Large intestine (tissue), 3 donors: Measurements from ENCODE around the gene RAD51B. TPM values are rescaled to one million over a fixed set of nuclear protein-coding genes. Genes with fewer than 3 reads are reported as not detected.
A peak's percentile ranks its signal among the peaks of the same experiment; 100 is the strongest.

Experiments
- DNase-seq, 2 donors: peaks; one replicate each; pipeline versions ENCODE4 v3.0.0 to v3.0.0-alpha.2; 2013
- H3K27ac ChIP-seq: one replicate; pipeline ENCODE4 v1.5.1; 2013; ENCODE audit warnings: low read length
- H3K27me3 ChIP-seq: 2 replicates; pipeline ENCODE4 v1.6.1; 2013; ENCODE audit warnings: low read length; ENCODE audit not compliant: control insufficient read depth, insufficient read depth
- H3K36me3 ChIP-seq: 2 replicates; pipeline ENCODE4 v1.6.1; 2013; ENCODE audit warnings: low read length; ENCODE audit not compliant: control insufficient read depth, insufficient read depth
- H3K4me1 ChIP-seq: one replicate; pipeline ENCODE4 v1.6.1; 2013; ENCODE audit warnings: low read length; ENCODE audit not compliant: control insufficient read depth, insufficient read depth
- H3K4me3 ChIP-seq: one replicate; pipeline ENCODE4 v1.5.1; 2013; ENCODE audit warnings: low read length
- H3K9me3 ChIP-seq: one replicate; pipeline ENCODE4 v1.6.1; 2013; ENCODE audit warnings: mild to moderate bottlenecking, low read depth, low read length, moderate library complexity; ENCODE audit not compliant: control insufficient read depth
- WGBS: methylation state at CpG from one replicate; pipeline ENCODE4 v1.1.5; 2013; ENCODE audit warnings: low lambda C conversion rate; ENCODE audit not compliant: insufficient coverage; 5-methylcytosine and 5-hydroxymethylcytosine counted together
- polyA plus RNA-seq: library from polyadenylated mRNA; unstranded; fragments of 120-200 nt; gene quantifications from one replicate; pipeline ENCODE4 v1.2.1, GENCODE V29; 2013

RAD51B gene
- polyA plus RNA-seq, 1 donor = 6.4 TPM

DNA sequence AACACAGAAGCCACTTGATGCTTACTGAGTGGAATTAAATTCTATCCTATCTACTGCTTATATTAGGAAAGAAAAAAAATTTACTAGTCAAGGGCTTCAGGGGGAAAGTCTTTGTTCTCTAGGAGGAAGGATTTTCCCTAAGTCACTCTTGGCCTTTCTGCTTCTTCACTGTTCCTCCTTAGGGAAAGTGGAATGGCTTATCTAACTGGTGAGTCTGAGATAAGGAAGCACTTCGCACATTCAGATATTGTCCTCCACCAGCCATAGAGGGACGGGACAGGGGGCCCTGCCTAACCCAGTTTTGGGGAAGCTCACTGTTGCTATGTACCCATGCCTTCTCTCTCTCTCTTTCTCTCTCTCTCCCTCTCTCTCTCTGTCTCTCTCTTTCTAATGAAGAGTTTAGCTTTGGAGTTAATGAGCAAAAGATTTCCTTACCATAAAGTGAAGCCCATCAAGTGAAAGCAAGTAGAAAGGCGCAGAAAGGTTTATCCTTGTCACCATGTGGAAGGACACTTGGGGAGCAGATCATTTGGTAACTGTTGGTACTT, 522.7 kb downstream of the RAD51B start:
- peak in 1 of 2 donors; percentile 32 for DNase-seq
- H3K9me3 ChIP-seq = no peaks in the 10 kb centered on the region
- H3K27ac ChIP-seq = no peak overlapping the region
- H3K27me3 ChIP-seq = no peaks in the 10 kb centered on the region
- H3K4me1 ChIP-seq = peaks cover 6% of the 10 kb centered on the region
- WGBS = no CpG with 5 or more reads among the region's 3 CpGs
- H3K4me3 ChIP-seq = no peak overlapping the region
- no peaks in the 10 kb centered on the region for H3K36me3 ChIP-seq

DNA sequence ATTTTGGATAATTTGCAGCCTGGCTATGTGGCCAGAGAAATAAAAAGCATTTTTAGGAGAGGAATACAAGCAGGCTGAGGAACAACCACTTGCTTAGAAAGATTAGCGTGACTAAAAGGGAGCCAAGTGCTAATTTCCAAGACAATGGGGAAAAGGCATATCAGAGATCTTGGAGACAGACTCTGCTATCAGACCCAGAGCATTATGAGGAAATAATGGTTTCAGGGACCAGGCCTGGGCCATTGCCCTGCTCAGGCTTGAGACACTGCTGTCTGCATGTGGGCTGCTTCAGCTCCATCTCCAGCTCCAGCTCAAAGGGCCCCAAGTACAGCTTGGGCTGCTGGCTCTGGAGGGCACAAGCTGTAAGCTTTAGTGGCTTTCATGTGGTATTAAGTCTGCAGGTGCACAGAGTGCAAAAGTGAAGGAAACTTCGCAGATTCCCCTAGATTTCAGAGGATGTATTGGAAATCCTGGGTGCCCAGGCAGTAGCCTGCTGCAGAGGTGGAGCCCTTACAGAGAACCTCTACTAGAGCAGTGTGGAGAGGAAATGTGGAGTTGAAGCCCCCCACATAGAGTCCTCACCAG, 524.0 kb downstream of the RAD51B start:
- 100% methylated on average over 1 of the region's 2 CpGs for WGBS
- no peak for DNase-seq
- peaks cover 6% of the 10 kb centered on the region for H3K4me1 ChIP-seq
- H3K27me3 ChIP-seq = no peaks in the 10 kb centered on the region
- H3K9me3 ChIP-seq = no peaks in the 10 kb centered on the region
- H3K36me3 ChIP-seq = no peaks in the 10 kb centered on the region
- no peak overlapping the region for H3K27ac ChIP-seq
- no peak overlapping the region for H3K4me3 ChIP-seq

DNA sequence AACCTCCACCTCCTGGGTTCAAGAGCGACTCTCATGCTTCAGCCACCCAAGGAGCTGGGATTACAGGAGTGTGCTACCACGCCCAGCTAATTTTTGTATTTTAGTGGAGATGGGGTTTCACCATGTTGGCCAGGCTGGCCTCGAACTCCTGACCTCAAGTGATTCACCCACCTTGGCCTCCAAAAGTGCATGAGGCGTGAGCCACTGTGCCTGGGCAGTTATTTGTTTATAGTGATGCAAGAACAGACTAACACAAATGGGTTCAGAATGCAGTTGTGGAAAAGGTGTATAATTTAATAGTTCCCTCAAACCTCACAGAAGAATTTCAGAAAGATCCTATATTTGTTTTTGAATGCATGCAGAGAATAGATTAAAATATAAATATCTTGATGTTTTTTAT, 526.2 kb downstream of the RAD51B start:
- Histone ChIP-seq H3K27me3 (no peaks in the 10 kb centered on the region), H3K36me3 (no peaks in the 10 kb centered on the region), H3K9me3 (no peaks in the 10 kb centered on the region), H3K27ac (no peak overlapping the region), H3K4me3 (no peak overlapping the region), H3K4me1 (peaks cover 19% of the 10 kb centered on the region)
- no CpG with 5 or more reads among the region's 4 CpGs for WGBS
- DNase-seq = no peak

DNA sequence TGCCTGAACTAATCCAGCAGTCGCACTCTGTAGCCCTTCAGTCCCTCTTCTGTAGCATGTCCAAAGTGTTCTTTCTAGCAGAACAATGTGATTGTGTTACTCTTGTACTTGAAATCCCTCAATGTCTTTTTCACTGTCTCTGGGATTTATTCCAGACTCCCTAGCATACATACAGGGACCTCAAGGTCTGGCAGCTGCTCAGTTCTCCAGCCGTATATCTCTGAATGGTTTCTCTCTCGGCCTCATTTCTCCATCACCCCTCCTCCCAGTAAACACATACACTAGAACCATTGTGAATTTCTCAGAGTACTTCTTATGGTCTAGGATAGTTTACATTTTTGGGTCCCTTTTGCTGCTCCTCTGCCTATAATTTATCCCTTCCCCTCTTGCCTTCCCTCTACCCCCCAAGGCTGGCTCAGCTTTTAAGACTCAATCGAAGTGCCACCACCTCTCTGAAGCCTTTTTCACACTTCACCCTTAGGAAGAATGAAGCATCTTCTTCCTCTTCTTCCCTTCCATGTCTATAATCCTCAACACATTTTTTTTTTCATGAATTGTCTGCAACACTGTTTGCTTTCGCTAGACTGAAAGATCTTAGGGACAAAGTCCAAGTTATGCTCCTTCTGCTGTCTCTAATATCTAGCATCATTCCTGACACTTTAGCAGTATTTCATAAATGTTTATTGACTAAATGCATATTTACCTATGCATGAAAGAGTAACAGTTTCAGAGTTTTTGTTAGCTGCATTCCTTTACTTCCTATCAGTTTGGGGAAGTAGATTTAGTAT, 527.2 kb downstream of the RAD51B start:
- DNase-seq = peak in 1 of 2 donors; percentile 60
- Histone ChIP-seq H3K4me1 (peaks cover 20% of the 10 kb centered on the region), H3K36me3 (no peaks in the 10 kb centered on the region), H3K9me3 (no peaks in the 10 kb centered on the region), H3K27me3 (no peaks in the 10 kb centered on the region), H3K4me3 (no peak overlapping the region), H3K27ac (no peak overlapping the region)
- WGBS = 35% methylated on average over 2 of the region's 5 CpGs

DNA sequence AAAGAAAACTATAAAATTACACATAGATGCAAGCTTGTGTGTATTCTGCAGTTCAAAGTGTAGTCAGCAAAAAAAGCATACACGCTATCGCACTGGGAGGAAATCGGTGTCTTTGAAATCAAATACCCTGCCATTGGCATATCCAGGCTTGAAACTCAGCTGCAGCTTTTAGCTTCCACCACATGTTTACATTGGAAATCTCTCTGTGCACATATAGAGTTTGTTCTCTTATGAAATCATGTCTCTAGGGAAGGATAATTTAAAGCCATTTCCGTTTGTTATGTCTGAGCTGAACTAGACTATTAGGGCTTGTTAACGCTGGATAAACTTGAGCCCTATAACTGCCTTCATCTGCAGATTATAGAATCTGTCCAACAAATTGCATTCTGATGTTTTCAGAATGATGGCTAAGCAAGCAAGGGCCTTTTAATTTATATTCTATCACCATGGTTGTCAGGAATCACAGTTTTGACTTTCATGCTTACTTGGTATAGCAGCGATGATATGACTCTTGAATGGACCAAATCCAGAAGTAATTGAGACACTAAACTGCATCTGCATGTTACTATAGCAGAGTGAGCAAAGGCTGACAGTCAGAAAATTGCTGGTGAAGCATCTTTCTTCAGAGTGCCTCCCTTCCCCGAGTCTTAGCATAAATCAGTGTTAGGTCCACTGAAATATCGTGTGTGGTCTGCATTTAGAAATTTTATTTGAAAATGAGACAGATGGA, 530.5 kb downstream of the RAD51B start:
- H3K4me1 ChIP-seq = peaks cover 16% of the 10 kb centered on the region
- DNase-seq = peak; percentile 57 to 82
- H3K27me3 ChIP-seq = no peaks in the 10 kb centered on the region
- 60% methylated on average over 1 of the region's 8 CpGs for WGBS
- H3K9me3 ChIP-seq = no peaks in the 10 kb centered on the region
- no peaks in the 10 kb centered on the region for H3K36me3 ChIP-seq
- peak overlapping the region; percentile 18 for H3K27ac ChIP-seq
- no peak overlapping the region for H3K4me3 ChIP-seq

DNA sequence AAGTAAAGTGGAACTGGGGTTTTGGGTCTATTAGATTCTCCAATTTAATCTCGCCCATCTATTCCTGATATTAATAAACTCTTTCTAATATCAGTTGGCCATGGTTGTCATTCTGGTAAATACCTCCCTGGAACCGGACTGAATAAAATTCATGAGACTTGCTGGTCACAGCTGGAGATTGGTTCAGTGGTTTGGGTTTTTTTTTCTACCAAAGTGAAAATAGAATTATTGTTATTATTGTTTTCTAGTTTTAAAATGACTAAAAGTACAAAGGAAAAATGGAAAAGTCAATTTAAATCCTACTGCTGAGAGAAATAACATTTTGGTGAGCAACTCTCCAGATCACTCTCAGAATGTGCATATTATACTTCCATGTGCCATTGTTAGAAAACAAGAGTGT, 535.8 kb downstream of the RAD51B start:
- no peaks in the 10 kb centered on the region for H3K36me3 ChIP-seq
- 100% methylated on average over 1 of the region's 2 CpGs for WGBS
- H3K27me3 ChIP-seq = no peaks in the 10 kb centered on the region
- no peak overlapping the region for H3K27ac ChIP-seq
- no peak for DNase-seq
- peaks cover 23% of the 10 kb centered on the region for H3K4me1 ChIP-seq
- no peaks in the 10 kb centered on the region for H3K9me3 ChIP-seq
- H3K4me3 ChIP-seq = no peak overlapping the region

DNA sequence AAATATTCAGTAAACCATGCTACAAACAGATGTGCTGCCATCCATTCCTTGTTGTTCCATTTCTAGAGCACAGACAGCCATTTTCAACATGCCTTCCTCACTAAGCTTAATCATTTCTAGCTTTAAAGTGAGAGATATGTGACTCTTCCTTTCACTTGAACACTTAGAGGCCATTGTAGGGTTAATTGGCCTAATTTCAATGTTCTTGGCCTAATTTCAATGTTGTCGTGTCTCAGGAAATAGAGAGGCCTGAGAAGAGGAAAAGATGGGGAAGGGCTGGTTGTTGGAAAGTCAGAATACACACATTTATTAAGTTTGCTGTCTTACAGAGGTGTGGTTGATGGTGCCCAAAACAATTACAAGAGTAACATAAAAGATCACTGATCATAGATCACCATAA, 538.2 kb downstream of the RAD51B start:
- DNase-seq = no peak
- Histone ChIP-seq H3K4me3 (no peak overlapping the region), H3K27me3 (no peaks in the 10 kb centered on the region), H3K4me1 (peaks cover 18% of the 10 kb centered on the region), H3K36me3 (no peaks in the 10 kb centered on the region), H3K9me3 (no peaks in the 10 kb centered on the region), H3K27ac (no peak overlapping the region)
- no CpG with 5 or more reads among the region's 1 CpG for WGBS

DNA sequence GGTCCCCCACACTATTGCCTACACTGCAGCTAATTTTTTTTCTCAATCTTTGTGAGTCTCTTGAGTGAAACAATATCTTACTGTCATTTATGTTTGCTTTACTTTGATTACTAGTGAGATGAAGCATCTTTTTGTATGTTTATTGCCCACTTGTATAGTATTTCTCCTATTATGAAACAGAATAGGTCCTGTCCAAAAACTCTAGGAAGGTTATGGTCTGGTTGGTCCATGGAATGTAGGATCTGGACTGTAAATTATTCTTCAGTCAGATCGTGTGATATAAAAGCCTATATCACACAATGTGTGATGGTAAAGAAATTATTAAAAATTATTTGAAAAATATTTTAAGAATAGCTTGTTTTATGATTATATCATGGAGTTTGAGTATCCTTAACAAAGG, 538.9 kb downstream of the RAD51B start:
- DNase-seq = no peak
- WGBS = 80% methylated on average over 1 of the region's 1 CpG
- H3K4me3 ChIP-seq = no peak overlapping the region
- no peaks in the 10 kb centered on the region for H3K27me3 ChIP-seq
- H3K4me1 ChIP-seq = peaks cover 18% of the 10 kb centered on the region
- no peaks in the 10 kb centered on the region for H3K9me3 ChIP-seq
- H3K36me3 ChIP-seq = no peaks in the 10 kb centered on the region
- H3K27ac ChIP-seq = no peak overlapping the region

DNA sequence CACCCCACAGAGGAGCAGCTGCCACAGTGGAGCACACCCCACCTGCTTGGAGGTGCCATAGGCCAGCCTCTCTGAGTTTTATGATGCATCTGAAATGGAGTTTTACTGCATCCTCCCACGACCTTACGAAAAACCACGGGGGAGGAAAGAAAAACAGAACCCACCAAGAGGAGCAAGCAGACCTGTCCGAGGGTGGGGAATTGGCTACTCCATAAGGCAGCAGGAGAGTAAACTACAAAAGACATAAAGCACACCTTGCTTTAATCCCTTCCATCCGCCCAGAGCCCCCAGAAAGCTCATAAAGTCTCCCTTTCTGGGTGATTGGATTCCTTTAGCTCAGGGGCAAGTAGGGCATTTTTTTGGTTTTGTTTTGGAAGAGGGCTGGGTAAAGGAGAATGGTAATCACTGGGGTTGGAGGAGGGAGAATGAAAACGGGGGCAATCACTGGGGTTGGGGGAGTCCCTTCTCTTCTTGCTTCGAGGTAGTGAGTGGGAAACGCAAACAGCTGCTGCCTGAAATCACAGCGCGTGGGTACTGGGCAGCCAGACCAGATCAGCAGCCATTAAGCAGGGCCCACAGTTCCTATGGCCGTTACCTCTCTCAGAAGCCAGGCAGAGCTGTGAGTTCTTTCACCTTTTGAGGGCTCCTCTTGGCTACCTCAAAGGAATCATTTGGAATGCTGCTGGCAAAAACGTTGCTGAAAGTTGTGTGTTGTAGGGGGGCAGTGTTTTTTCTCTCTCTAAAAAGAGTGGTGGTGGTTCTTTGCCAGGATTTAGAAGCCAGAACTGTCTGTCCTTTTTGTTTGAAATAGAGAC, 539.6 kb downstream of the RAD51B start:
- Histone ChIP-seq H3K27ac (peak overlapping the region; percentile 74), H3K4me1 (peaks cover 24% of the 10 kb centered on the region), H3K4me3 (no peak overlapping the region), H3K9me3 (no peaks in the 10 kb centered on the region), H3K27me3 (no peaks in the 10 kb centered on the region), H3K36me3 (no peaks in the 10 kb centered on the region)
- DNase-seq = no peak
- WGBS = no CpG with 5 or more reads among the region's 12 CpGs
